GM12892 (cell line): ENCODE results near the gene ERBB2. TPM values are rescaled to one million over a fixed set of nuclear protein-coding genes. Genes with fewer than 3 reads are reported as not detected.

Experiments used
- DNase-seq: peaks from one replicate; pipeline ENCODE4 v3.0.0; 2011; ENCODE audit not compliant: insufficient read length
- FAIRE-seq: peaks from 2 replicates; lab custom pipeline; 2011; peaks lifted over from hg19 to GRCh38; lab: Jason Lieb, UNC
- POLR2A ChIP-seq: IDR thresholded peaks from 2 replicates; pipeline ENCODE4 v1.6.1; 2011; ENCODE audit warnings: low read depth, low read length, control low read depth
- POLR2AphosphoS5 ChIP-seq: IDR thresholded peaks from 2 replicates; pipeline ENCODE4 v1.6.1; 2011; ENCODE audit warnings: low read depth, low read length, control low read depth
- TAF1 ChIP-seq: IDR thresholded peaks from 2 replicates; pipeline ENCODE4 v1.6.1; 2011; ENCODE audit warnings: low read depth, mild to moderate bottlenecking, control low read depth, low read length, borderline replicate concordance
- polyA plus RNA-seq: library from polyadenylated mRNA; unstranded; fragments of >200 nt; gene quantifications from one replicate; pipeline ENCODE4 v1.2.1, GENCODE V29; 2012; ENCODE audit warnings: missing spikeins, inconsistent platforms; ENCODE audit not compliant: missing spikeins

The ERBB2 gene
- 5.9 TPM for polyA plus RNA-seq

GRCh38 chr17:39699818-39700147, at the start of gene ERBB2:
Gene ERBB2 (plus strand): TSS chr17:39700064. CDS start chr17:39700239, 175 bp downstream.
- no peak for FAIRE-seq
- DNase-seq, result no peak
- no peak for TF ChIP-seq POLR2A
- no peak for TF ChIP-seq POLR2AphosphoS5
- TF ChIP-seq TAF1, result no peak

GRCh38 chr17:39650121-39650579, 49.7 kb upstream of the ERBB2 start:
- no peak for DNase-seq
- no peak for FAIRE-seq
- TF ChIP-seq TAF1, result no peak
- TF ChIP-seq POLR2AphosphoS5, result no peak
- no peak for TF ChIP-seq POLR2A

- FAIRE-seq (no peak), DNase-seq (no peak)
- no peak for TF ChIP-seq TAF1
- no peak for TF ChIP-seq POLR2AphosphoS5
- no peak for TF ChIP-seq POLR2A
Observed at GRCh38 chr17:39651923-39652586, 47.8 kb upstream of the ERBB2 start.

- no peak for TF ChIP-seq TAF1
- no peak for TF ChIP-seq POLR2AphosphoS5
- no peak for TF ChIP-seq POLR2A
- DNase-seq (no peak), FAIRE-seq (no peak)
Observed at GRCh38 chr17:39652587-39653315, 47.1 kb upstream of the ERBB2 start.

- no peak for DNase-seq
- FAIRE-seq, result no peak
- TF ChIP-seq TAF1, result no peak
- TF ChIP-seq POLR2AphosphoS5, result no peak
- TF ChIP-seq POLR2A, result no peak
Observed at GRCh38 chr17:39653316-39653661, 46.6 kb upstream of the ERBB2 start.

- peak; percentile 98 for DNase-seq
- FAIRE-seq, result peak; percentile 67
- TF ChIP-seq POLR2AphosphoS5, result no peak
- TF ChIP-seq TAF1, result no peak
- TF ChIP-seq POLR2A, result no peak
Observed at GRCh38 chr17:39653662-39654331, 46.1 kb upstream of the ERBB2 start.

- TF ChIP-seq TAF1, result no peak
- TF ChIP-seq POLR2AphosphoS5, result no peak
- TF ChIP-seq POLR2A, result no peak
- FAIRE-seq, result no peak
- DNase-seq, result no peak
Observed at GRCh38 chr17:39655105-39655504, 44.8 kb upstream of the ERBB2 start.

- FAIRE-seq, result no peak
- TF ChIP-seq TAF1 (no peak), POLR2A (no peak), POLR2AphosphoS5 (no peak)
- DNase-seq, result no peak
Observed at GRCh38 chr17:39658346-39658745, 41.5 kb upstream of the ERBB2 start.

GRCh38 chr17:39658760-39659159, 41.1 kb upstream of the ERBB2 start:
- TF ChIP-seq POLR2AphosphoS5 (no peak), POLR2A (no peak)
- FAIRE-seq, result peak; percentile 21
- no peak for DNase-seq

GRCh38 chr17:39659279-39660010, 40.4 kb upstream of the ERBB2 start:
- no peak for FAIRE-seq
- TF ChIP-seq TAF1 (no peak), POLR2AphosphoS5 (no peak), POLR2A (no peak)
- no peak for DNase-seq

- no peak for TF ChIP-seq TAF1
- no peak for TF ChIP-seq POLR2A
- TF ChIP-seq POLR2AphosphoS5, result no peak
- FAIRE-seq (no peak), DNase-seq (no peak)
Observed at GRCh38 chr17:39660011-39660360, 39.9 kb upstream of the ERBB2 start.
